Calu3 (cell line): ENCODE measurements around the gene LRP5. TPM values are rescaled to one million over a fixed set of nuclear protein-coding genes. Genes with fewer than 3 reads are reported as not detected.

Source experiments
- BruUV-seq: library from RNA; stranded (reverse); fragments of 400-500 nt; replicated peaks from 2 replicates; lab custom pipeline; 2021; lab: Mats Ljungman, UMichigan
- CTCF ChIA-PET: fragments of 300-600 bp; sonication (Branson Sonifier 250); formaldehyde crosslinking; loops from one replicate; lab custom pipeline; 2022; ENCODE audit warnings: antibody characterized with exemption; lab: Charles Lee
- DNase-seq: peaks from one replicate; pipeline ENCODE4 v3.0.0; 2022
- H3K27ac Mint-ChIP-seq: one replicate; pipeline ENCODE4 v1.8.0; 2022; ENCODE audit warnings: mixed read lengths; ENCODE audit not compliant: unreplicated experiment
- H3K27me3 Mint-ChIP-seq: one replicate; pipeline ENCODE4 v1.8.0; 2022; ENCODE audit warnings: mixed read lengths; ENCODE audit not compliant: unreplicated experiment
- H3K36me3 Mint-ChIP-seq: one replicate; pipeline ENCODE4 v1.8.0; 2022; ENCODE audit warnings: mild to moderate bottlenecking, moderate library complexity, mixed read lengths; ENCODE audit not compliant: insufficient read depth, unreplicated experiment
- H3K4me1 Mint-ChIP-seq: one replicate; pipeline ENCODE4 v1.8.0; 2022; ENCODE audit warnings: mild to moderate bottlenecking, low read depth, mixed read lengths; ENCODE audit not compliant: unreplicated experiment
- H3K4me3 Mint-ChIP-seq: one replicate; pipeline ENCODE4 v1.8.0; 2022; ENCODE audit warnings: mild to moderate bottlenecking, low read depth, moderate library complexity, mixed read lengths; ENCODE audit not compliant: unreplicated experiment
- H3K9me3 Mint-ChIP-seq: one replicate; pipeline ENCODE4 v1.8.0; 2022; ENCODE audit warnings: low read depth, mixed read lengths; ENCODE audit not compliant: unreplicated experiment
- CTCF ChIP-seq: fragments of 200-600 bp; IDR thresholded peaks from one replicate; pipeline ENCODE4 v1.8.0; 2022; ENCODE audit warnings: antibody characterized with exemption; ENCODE audit not compliant: unreplicated experiment
- intact Hi-C: fragments of 100-400 bp; cut with micrococcal nuclease; formaldehyde crosslinking; loops from one replicate; pipeline ENCODE4 v1.10.0; 2022; ENCODE audit not compliant: unreplicated experiment
- total RNA-seq: library from RNA; stranded (reverse); gene quantifications from 2 replicates; pipeline ENCODE4 v1.2.3, GENCODE V29; 2022

The LRP5 gene
- total RNA-seq, 1 experiment from 2014 or later, result 82.0 TPM

DNA sequence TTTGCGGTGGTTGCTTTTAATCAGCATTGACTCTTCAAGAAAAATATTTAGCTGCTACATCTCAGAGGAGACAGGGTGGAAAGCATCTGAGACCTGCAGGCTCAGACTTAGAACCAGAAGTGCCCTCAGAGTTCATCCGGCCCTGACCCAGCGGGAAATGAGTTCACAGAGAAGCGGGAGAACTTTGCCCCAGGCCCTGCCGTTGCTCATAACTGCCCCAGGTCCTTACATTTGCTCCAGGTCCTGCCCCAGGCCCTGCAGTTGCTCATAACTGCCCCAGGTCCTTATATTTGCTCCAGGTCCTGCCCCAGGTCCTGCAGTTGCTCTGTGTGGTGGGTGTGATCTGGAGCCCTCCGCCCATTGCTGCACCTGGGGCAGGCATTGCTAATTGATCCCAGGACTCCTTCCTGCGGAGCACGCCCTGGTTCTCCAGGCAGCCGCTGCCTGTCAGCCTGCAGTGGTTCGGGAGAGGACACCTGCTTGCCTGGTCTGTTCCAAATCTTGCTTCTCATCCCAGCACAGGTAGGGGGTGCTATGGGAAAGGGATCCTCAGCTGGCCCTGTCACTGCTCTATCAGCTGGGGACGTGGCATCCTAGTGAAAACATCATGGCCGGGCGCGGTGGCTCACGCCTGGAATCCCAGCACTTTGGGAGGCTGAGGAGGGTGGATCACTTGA is 90.1 kb downstream of the LRP5 start:
- TF ChIP-seq CTCF, result no peak
- H3K27ac Mint-ChIP-seq, result no peak overlapping the region
- intact Hi-C loops, result no loop called here
- H3K27me3 Mint-ChIP-seq, result no peaks in the 10 kb centered on the region
- no peaks in the 10 kb centered on the region for H3K9me3 Mint-ChIP-seq
- no TSS peak for BruUV-seq
- no peak overlapping the region for H3K4me3 Mint-ChIP-seq
- H3K4me1 Mint-ChIP-seq, result no peaks in the 10 kb centered on the region
- peaks cover 33% of the 10 kb centered on the region for H3K36me3 Mint-ChIP-seq
- DNase-seq, result no peak
- CTCF ChIA-PET, result no interaction called here

- Mint-ChIP-seq H3K9me3 (no peaks in the 10 kb centered on the region), H3K4me1 (no peaks in the 10 kb centered on the region), H3K27me3 (no peaks in the 10 kb centered on the region), H3K36me3 (peaks cover 42% of the 10 kb centered on the region), H3K4me3 (no peak overlapping the region), H3K27ac (no peak overlapping the region)
- DNase-seq, result no peak
- TF ChIP-seq CTCF, result no peak
- no TSS peak for BruUV-seq
- intact Hi-C loops, result no loop called here
- CTCF ChIA-PET, result no interaction called here
These were observed 91.0 kb downstream of the LRP5 start for GRCh38 chr11:68403424-68403823.

- Mint-ChIP-seq H3K4me3 (no peak overlapping the region), H3K4me1 (no peaks in the 10 kb centered on the region), H3K27ac (no peak overlapping the region), H3K36me3 (peaks cover 45% of the 10 kb centered on the region), H3K27me3 (no peaks in the 10 kb centered on the region), H3K9me3 (no peaks in the 10 kb centered on the region)
- BruUV-seq, result no TSS peak
- no peak for DNase-seq
- intact Hi-C loops, result no loop called here
- CTCF ChIA-PET, result no interaction called here
- no peak for TF ChIP-seq CTCF
These were observed 91.4 kb downstream of the LRP5 start for GRCh38 chr11:68403831-68404230.

GRCh38 chr11:68406324-68407313 is 94.2 kb downstream of the LRP5 start:
- Mint-ChIP-seq H3K4me1 (no peaks in the 10 kb centered on the region), H3K36me3 (peaks cover 55% of the 10 kb centered on the region), H3K27ac (no peak overlapping the region), H3K9me3 (no peaks in the 10 kb centered on the region), H3K4me3 (no peak overlapping the region), H3K27me3 (no peaks in the 10 kb centered on the region)
- no peak for DNase-seq
- intact Hi-C loops, result no loop called here
- BruUV-seq, result no TSS peak
- CTCF ChIA-PET, result interaction anchor here (0.7 kb wide), 1 partner anchor 396 kb away, joined by 5 read pairs; no protein-coding TSS in a partner anchor
- TF ChIP-seq CTCF, result no peak
